WTC11 (cell line): ENCODE results near the gene TUBB. TPM values are rescaled to one million over a fixed set of nuclear protein-coding genes. Genes with fewer than 3 reads are reported as not detected.
A peak's percentile ranks its signal among the peaks of the same experiment; 100 is the strongest.

Experiments
- ATAC-seq: fragments of 200-7000 bp; cut with Tn5 transposase; 2 replicates; pipeline ENCODE4 v1.10.0; 2021; ENCODE audit warnings: mild to moderate bottlenecking, moderate library complexity
- CTCF ChIA-PET: fragments of 300-600 bp; sonication (Branson Sonifier 250); formaldehyde crosslinking; loops from one replicate; lab custom pipeline; 2021; ENCODE audit warnings: antibody characterized with exemption; lab: Charles Lee
- POLR2A ChIA-PET: fragments of 350-600 bp; sonication (Branson Sonifier 250); formaldehyde crosslinking; loops from one replicate; lab custom pipeline; 2021; ENCODE audit warnings: antibody characterized with exemption; lab: Charles Lee
- DNase-seq: peaks from one replicate; pipeline ENCODE4 v3.0.0; 2021; ENCODE audit warnings: low spot score
- H3K27ac Mint-ChIP-seq: 2 replicates; pipeline ENCODE4 v1.8.0; 2021; ENCODE audit warnings: mixed read lengths
- H3K27me3 Mint-ChIP-seq: 2 replicates; pipeline ENCODE4 v1.8.0; 2021; ENCODE audit warnings: low read depth, mild to moderate bottlenecking, moderate library complexity, mixed read lengths
- H3K36me3 Mint-ChIP-seq: 2 replicates; pipeline ENCODE4 v1.8.0; 2021; ENCODE audit warnings: mixed read lengths
- H3K4me1 Mint-ChIP-seq: 2 replicates; pipeline ENCODE4 v1.8.0; 2022; ENCODE audit warnings: mixed read lengths
- H3K4me3 Mint-ChIP-seq: 2 replicates; pipeline ENCODE4 v1.8.0; 2021; ENCODE audit warnings: mild to moderate bottlenecking, moderate library complexity, mixed read lengths
- H3K9me3 Mint-ChIP-seq: 2 replicates; pipeline ENCODE4 v1.8.0; 2021; ENCODE audit warnings: mixed read lengths
- AFF4 ChIP-seq: sonication (generic); formaldehyde crosslinking; IDR thresholded peaks from 2 replicates; pipeline ENCODE4 v1.8.1; 2023; ENCODE audit warnings: mild to moderate bottlenecking, missing genetic modification reagents, borderline replicate concordance
- CREM ChIP-seq: sonication (generic); formaldehyde crosslinking; IDR thresholded peaks from 2 replicates; pipeline ENCODE4 v1.8.1; 2022; ENCODE audit warnings: mild to moderate bottlenecking, missing genetic modification reagents, moderate library complexity
- ELF4 ChIP-seq: sonication (generic); formaldehyde crosslinking; IDR thresholded peaks from 2 replicates; pipeline ENCODE4 v1.8.1; 2022; ENCODE audit warnings: low read depth, mild to moderate bottlenecking, moderate library complexity, missing genetic modification reagents
- GABPB1 ChIP-seq: sonication (generic); formaldehyde crosslinking; IDR thresholded peaks from 2 replicates; pipeline ENCODE4 v1.8.1; 2023; ENCODE audit warnings: mild to moderate bottlenecking, missing genetic modification reagents
- GTF2I ChIP-seq: fragments of 250-450 bp; sonication (Bioruptor Pico); conservative IDR thresholded peaks from 2 replicates; pipeline ENCODE4 v1.4.0; 2021; ENCODE audit warnings: mild to moderate bottlenecking
- IRF2 ChIP-seq: sonication (generic); formaldehyde crosslinking; IDR thresholded peaks from 2 replicates; pipeline ENCODE4 v1.8.0; 2022; ENCODE audit warnings: low read depth, missing genetic modification reagents, borderline replicate concordance
- JAZF1 ChIP-seq: fragments of 250-450 bp; sonication (Bioruptor Pico); IDR thresholded peaks from 2 replicates; pipeline ENCODE4 v1.9.0; 2021; ENCODE audit warnings: moderate library complexity, mild to moderate bottlenecking, inconsistent platforms
- MYBL2 ChIP-seq: sonication (generic); formaldehyde crosslinking; IDR thresholded peaks from 2 replicates; pipeline ENCODE4 v1.8.1; 2023; ENCODE audit warnings: mild to moderate bottlenecking, moderate library complexity, missing genetic modification reagents
- NR3C1 ChIP-seq: sonication (generic); formaldehyde crosslinking; conservative IDR thresholded peaks from 2 replicates; pipeline ENCODE4 v1.8.1; 2023; ENCODE audit warnings: low read depth, mild to moderate bottlenecking, missing genetic modification reagents
- PRDM15 ChIP-seq: sonication (generic); formaldehyde crosslinking; IDR thresholded peaks from 2 replicates; pipeline ENCODE4 v1.8.0; 2022; ENCODE audit warnings: missing genetic modification reagents
- RELA ChIP-seq: sonication (generic); formaldehyde crosslinking; IDR thresholded peaks from 2 replicates; pipeline ENCODE4 v1.8.1; 2022; ENCODE audit warnings: missing genetic modification reagents, mild to moderate bottlenecking, borderline replicate concordance
- SMAD3 ChIP-seq: sonication (generic); formaldehyde crosslinking; IDR thresholded peaks from 2 replicates; pipeline ENCODE4 v1.8.0; 2022; ENCODE audit warnings: missing genetic modification reagents, mild to moderate bottlenecking, borderline replicate concordance
- SP1 ChIP-seq: sonication (generic); formaldehyde crosslinking; conservative IDR thresholded peaks from 2 replicates; pipeline ENCODE4 v1.8.1; 2022; ENCODE audit warnings: missing genetic modification reagents
- USF2 ChIP-seq: sonication (generic); formaldehyde crosslinking; IDR thresholded peaks from 2 replicates; pipeline ENCODE4 v1.8.1; 2023; ENCODE audit warnings: mild to moderate bottlenecking, missing genetic modification reagents, moderate library complexity
- ZMAT4 ChIP-seq: fragments of 250-450 bp; sonication (Bioruptor Pico); IDR thresholded peaks from 2 replicates; pipeline ENCODE4 v1.9.0; 2021; ENCODE audit warnings: mild to moderate bottlenecking
- ZNF263 ChIP-seq: sonication (generic); formaldehyde crosslinking; IDR thresholded peaks from 2 replicates; pipeline ENCODE4 v1.8.1; 2022; ENCODE audit warnings: low read depth, mild to moderate bottlenecking, moderate library complexity, missing genetic modification reagents
- ZNF396 ChIP-seq: fragments of 250-450 bp; sonication (Bioruptor Pico); IDR thresholded peaks from 2 replicates; pipeline ENCODE4 v1.8.0; 2021; ENCODE audit warnings: mild to moderate bottlenecking, moderate library complexity, borderline replicate concordance
- ZNF416 ChIP-seq: fragments of 250-450 bp; sonication (Bioruptor Pico); IDR thresholded peaks from 2 replicates; pipeline ENCODE4 v1.9.0; 2021; ENCODE audit warnings: mild to moderate bottlenecking, inconsistent platforms
- ZNF671 ChIP-seq: fragments of 250-450 bp; sonication (Bioruptor Pico); IDR thresholded peaks from 2 replicates; pipeline ENCODE4 v1.8.0; 2021; ENCODE audit warnings: mild to moderate bottlenecking
- total RNA-seq: library from RNA; stranded (reverse); gene quantifications from 3 replicates; pipeline ENCODE4 v1.2.3, GENCODE V29; 2021

The TUBB gene
- total RNA-seq, 1 experiment from 2014 or later = 1,503 TPM

- TF ChIP-seq ZNF671 = 0 out of 2 replicates have a peak, but pooled peaks have one; percentile 36
- peak; percentile 42; the same call in 1 of the 2 replicates for TF ChIP-seq CREM
- peak; percentile 94 for TF ChIP-seq SP1 (CRISPR knock-in tag)
Measured at GRCh38 chr6:30742316-30743098, 22.4 kb downstream of the TUBB start, which contains the start of gene FLOT1 (continued).

- Mint-ChIP-seq H3K4me1 (peaks cover 27% of the 10 kb centered on the region), H3K9me3 (no peaks in the 10 kb centered on the region), H3K27ac (peak overlapping the region; percentile 93), H3K27me3 (peaks cover 5% of the 10 kb centered on the region; the same call in 1 of the 2 replicates), H3K36me3 (peaks cover 40% of the 10 kb centered on the region), H3K4me3 (peak overlapping the region; percentile 98)
- CTCF ChIA-PET = interaction anchor here (1.1 to 2.8 kb wide), 8 partner anchors 9 to 336 kb away, joined by 3 to 13 read pairs (median 4); no protein-coding TSS in a partner anchor
- POLR2A ChIA-PET = interaction anchor here (0.6 to 1.3 kb wide), 3 partner anchors 10 to 137 kb away, joined by 3 to 4 read pairs (median 3); no protein-coding TSS in a partner anchor
- TF ChIP-seq JAZF1 (CRISPR knock-in tag) = no peak
- TF ChIP-seq ZNF263 (CRISPR knock-in tag) = peak; percentile 80; the same call in 1 of the 2 replicates
- 0 out of 2 replicates have a peak, but pooled peaks have one; percentile 31 for TF ChIP-seq MYBL2
- TF ChIP-seq USF2 (CRISPR knock-in tag) = no peak
- TF ChIP-seq ZNF416 = no peak
- peak; percentile 18; the same call in 1 of the 2 replicates for TF ChIP-seq GABPB1 (CRISPR knock-in tag)
- TF ChIP-seq GTF2I = no peak
- peak; percentile 9; the same call in 1 of the 2 replicates for TF ChIP-seq AFF4 (CRISPR knock-in tag)
- no peak for TF ChIP-seq RELA (CRISPR knock-in tag)
- no peak for TF ChIP-seq IRF2
- no peak for TF ChIP-seq NR3C1 (CRISPR knock-in tag)
- ATAC-seq (no peak; the same call in 1 of the 2 replicates), DNase-seq (no peak)
Measured at GRCh38 chr6:30743099-30744053, 23.2 kb downstream of the TUBB start.

- DNase-seq (peak; percentile 82), ATAC-seq (peak; percentile 43)
- H3K9me3 Mint-ChIP-seq = no peaks in the 10 kb centered on the region
- peaks cover 32% of the 10 kb centered on the region for H3K4me1 Mint-ChIP-seq
- peak within 1 kb of the TSS; percentile 98 for H3K4me3 Mint-ChIP-seq
- CTCF ChIA-PET = interaction anchor here (0.8 to 2.8 kb wide), 8 partner anchors 8 to 336 kb away, joined by 3 to 13 read pairs (median 4); no protein-coding TSS in a partner anchor
- H3K36me3 Mint-ChIP-seq = peaks cover 31% of the 10 kb centered on the region
- peak within 1 kb of the TSS; percentile 95 for H3K27ac Mint-ChIP-seq
- POLR2A ChIA-PET = interaction anchor here (0.6 to 1.3 kb wide), 10 partner anchors 10 to 373 kb away, joined by 3 to 4 read pairs (median 3); partner anchors contain the start of gene MDC1
- peaks cover 5% of the 10 kb centered on the region; the same call in 1 of the 2 replicates for H3K27me3 Mint-ChIP-seq
- no peak for TF ChIP-seq ZNF396 (CRISPR knock-in tag)
- 0 out of 2 replicates have a peak, but pooled peaks have one; percentile 48 for TF ChIP-seq ELF4
- no peak for TF ChIP-seq SMAD3 (CRISPR knock-in tag)
- peak; percentile 90 for TF ChIP-seq SP1 (CRISPR knock-in tag)
- TF ChIP-seq ZMAT4 = peak; percentile 39; the same call in 1 of the 2 replicates
- TF ChIP-seq PRDM15 (CRISPR knock-in tag) = 0 out of 2 replicates have a peak, but pooled peaks have one; percentile 11
Measured at GRCh38 chr6:30744054-30744805, 24.1 kb downstream of the TUBB start, which contains the start of gene IER3. Gene IER3, minus strand, starts transcription at chr6:30744547. Its CDS starts 29 bp downstream, at chr6:30744518.
